GM20431 (cell line): ENCODE data around the gene REPS2.

ENCODE experiments used
- in situ Hi-C: fragments of 300-500 bp; cut with MseI, MboI; formaldehyde crosslinking; loops from one replicate; pipeline ENCODE4 v1.15.0; 2020; ENCODE audit warnings: low sequenced_read_pairs; ENCODE audit not compliant: unreplicated experiment

REPS2 gene

GRCh38 chrX:17030580-17031270 lies 84.3 kb downstream of the REPS2 start:
- in situ Hi-C loops: no loop called here

DNA sequence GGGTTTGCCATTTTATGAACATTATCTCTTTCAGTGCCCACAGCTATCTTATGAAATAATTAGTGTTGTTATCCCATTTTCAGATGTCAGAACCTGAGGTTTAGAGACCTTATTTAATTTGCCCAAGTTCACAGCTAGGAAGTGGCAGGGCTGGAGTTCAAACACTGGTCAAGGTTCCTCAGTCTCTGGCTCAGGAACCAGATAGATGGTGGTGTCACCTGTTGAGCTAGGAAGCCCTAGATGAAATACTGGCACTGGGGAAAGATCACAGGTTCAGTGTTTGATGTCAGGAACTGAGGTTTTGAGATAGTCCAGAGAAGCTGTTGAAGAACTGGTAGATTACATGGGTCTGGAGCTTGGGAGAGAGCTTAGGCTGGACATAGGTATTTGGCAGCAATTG lies 85.4 kb downstream of the REPS2 start:
- in situ Hi-C loops: no loop called here

GRCh38 chrX:17032351-17032750 lies 85.9 kb downstream of the REPS2 start:
- in situ Hi-C loops: no loop called here

- in situ Hi-C loops: no loop called here
These were observed 86.8 kb downstream of the REPS2 start for GRCh38 chrX:17033225-17033624.

DNA sequence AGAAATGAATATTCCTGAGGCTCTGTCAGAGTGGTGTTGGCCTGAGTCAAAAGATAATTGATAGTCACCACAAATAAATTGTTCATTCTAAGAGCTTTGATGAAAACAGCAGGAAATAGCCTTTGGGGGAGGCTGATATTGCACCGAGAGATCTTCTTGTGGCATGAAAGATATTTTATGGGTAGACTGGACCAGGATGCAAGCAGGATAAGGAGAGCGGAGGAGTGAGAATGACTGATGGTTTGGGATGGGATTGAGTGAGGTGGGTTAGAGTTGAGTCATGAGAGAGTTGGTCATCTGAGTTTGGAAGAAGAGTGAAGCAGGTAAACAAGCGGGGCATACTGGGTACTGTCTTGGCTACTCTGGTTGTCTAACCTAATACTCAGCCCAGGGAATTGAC lies 88.7 kb downstream of the REPS2 start:
- in situ Hi-C loops: no loop called here

- in situ Hi-C loops: no loop called here
These were observed 89.9 kb downstream of the REPS2 start for GRCh38 chrX:17036171-17036961.

DNA sequence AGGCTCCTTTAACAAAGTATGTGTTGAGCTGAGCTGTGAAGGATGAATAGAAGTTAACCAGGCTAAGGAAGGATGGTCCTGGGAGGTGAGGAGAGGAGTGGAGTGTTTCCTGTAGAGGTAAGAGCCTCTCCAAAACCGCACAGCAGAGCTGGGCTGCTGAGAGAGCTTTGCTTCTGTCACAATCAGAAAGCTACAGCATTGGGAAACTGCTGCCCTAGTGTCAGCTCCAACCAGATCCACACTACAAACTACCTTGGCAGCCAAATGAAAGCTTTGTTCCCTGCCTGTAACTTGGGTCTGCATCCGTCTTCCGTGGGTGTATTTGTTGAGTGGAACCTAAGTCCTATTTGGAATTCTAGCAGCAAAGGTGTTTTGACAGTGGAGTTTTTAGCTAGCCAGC lies 91.8 kb downstream of the REPS2 start:
- in situ Hi-C loops: no loop called here

DNA sequence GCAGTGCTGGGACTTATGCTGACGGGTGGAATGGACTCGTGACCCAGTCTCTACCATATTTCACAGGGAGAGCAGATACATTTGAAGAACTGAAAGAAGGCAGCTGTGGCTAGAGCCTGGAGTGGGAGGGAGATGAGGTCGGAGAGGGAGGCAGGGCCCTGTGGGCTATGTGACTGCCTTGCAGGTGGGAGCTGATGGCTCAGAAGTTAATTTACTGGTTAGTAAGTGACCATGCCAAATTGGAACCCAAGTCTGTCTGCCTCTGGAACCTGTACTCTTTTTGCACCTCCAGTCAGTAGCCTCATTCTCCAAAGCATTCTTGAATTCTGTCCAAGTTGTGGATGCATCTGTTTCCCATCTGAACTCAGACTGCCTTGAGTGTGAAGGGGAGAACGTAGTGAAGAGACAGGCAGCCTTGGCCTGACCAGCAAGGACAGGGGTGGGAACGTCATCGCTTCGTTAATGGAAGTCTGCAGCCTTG lies 92.3 kb downstream of the REPS2 start:
- in situ Hi-C loops: no loop called here

- in situ Hi-C loops: no loop called here
These were observed 93.4 kb downstream of the REPS2 start for GRCh38 chrX:17039826-17040225.

DNA sequence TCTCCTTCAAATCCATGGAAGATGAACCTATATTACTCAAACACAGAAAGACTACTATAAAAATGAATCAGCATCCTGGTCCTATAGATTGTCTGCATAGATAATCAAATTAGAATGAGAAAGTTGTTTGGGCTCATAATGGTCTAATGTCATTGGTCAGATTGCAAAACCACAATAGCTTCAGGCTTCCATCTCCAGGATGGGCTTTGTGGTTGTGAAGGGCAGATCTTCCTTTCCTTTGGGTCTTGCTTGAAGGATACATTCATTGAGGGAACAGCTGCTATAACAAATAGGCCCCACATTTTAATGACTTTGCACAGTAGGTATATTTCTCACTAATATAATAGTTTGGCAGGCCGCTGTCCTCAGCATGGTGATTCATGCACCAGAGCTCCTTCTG lies 94.3 kb downstream of the REPS2 start:
- in situ Hi-C loops: no loop called here

DNA sequence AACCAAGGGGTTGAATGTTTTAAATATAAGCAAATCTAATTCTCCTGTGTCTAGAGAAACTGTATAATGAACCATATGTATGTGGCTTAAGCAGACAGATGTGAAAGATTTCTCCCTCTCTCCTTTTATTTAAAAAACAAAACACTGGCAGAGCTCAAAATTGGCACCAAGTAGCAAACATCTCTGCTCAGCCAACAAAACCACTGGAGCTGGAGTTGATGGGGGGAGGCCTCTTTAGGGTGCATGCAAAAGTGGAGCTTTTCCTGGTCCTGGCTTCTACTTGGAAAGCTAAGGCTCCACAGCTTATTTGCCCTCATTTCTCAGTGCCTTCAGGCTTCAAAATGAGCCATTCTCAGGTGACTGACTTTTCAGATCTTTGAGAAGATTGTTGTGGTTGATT lies 95.6 kb downstream of the REPS2 start:
- in situ Hi-C loops: no loop called here

GRCh38 chrX:17046478-17047097 lies 100.1 kb downstream of the REPS2 start:
- in situ Hi-C loops: no loop called here

DNA sequence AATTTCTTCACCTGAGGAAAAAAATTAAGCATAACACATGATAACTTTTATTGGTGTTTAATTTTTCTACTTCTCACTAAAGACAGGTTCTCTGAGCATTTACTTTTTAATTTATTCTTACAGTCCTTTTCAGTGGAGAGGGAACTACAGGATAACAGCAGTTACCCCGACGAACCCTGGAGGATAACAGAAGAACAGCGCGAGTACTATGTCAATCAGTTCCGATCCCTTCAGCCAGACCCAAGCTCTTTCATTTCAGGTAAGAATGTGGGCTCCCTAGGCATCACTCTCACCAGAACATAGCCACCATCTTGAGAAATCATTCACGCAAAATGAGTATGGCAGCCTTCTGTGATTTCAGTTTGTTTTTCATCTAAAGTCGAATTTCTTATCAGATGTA lies 100.8 kb downstream of the REPS2 start:
- in situ Hi-C loops: no loop called here

GRCh38 chrX:17052210-17052609 lies 105.8 kb downstream of the REPS2 start:
- in situ Hi-C loops: no loop called here

DNA sequence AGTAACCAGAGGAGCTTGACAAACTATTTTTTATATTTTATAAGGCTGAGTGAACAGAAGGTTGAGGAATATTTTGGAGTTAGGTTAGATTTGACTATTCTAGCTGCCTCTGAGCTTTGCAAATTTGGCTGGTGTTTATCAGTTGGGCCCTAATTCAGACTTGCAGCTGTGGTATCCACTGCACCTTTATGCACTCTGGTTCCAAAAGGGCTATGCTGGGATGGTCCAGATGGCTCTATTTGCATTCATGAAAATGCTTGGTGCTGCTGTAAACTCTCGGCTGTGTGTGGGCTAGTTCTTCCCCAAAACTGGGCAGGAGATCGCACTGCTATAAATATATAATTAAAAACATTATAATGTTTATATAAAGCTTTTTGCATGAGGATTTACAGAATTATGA lies 106.3 kb downstream of the REPS2 start:
- in situ Hi-C loops: no loop called here

- in situ Hi-C loops: no loop called here
These were observed 107.0 kb downstream of the REPS2 start for GRCh38 chrX:17053502-17053901.

DNA sequence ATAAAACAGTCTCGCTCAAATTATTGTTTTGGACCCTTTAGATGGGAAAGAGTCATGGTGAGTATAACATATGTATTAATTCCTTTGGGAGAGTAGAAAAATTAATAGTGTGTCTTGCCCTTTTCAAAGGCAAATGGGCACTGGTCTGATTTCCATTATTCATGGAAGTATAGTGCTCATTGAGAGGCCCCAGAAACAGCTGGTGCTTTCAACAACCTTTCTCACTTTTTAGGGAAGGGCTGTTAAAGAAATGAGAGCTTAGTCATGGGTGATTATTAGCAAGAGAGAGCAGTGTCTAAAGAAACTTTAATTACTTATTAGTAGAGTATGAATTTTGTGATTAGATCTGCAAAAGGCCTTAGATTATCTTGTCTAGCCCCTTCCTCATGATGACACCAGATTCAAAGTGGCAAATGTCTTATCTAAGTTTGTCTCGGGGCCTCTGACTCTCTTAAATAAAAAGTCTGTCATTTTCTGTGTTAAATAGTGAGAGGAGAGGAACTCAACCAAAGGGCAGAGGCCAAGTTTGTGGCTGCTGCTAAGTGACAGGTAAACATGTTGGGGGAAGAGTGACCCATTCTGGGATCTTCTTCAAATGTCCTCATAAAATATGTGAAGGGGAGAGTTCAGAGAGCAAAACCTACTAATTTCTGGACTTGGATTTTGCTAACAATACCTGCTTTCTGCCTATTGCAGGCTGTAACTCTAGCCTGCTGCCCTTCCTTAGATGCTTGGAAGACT lies 110.6 kb downstream of the REPS2 start:
- in situ Hi-C loops: no loop called here

- in situ Hi-C loops: no loop called here
These were observed 115.6 kb downstream of the REPS2 start for GRCh38 chrX:17062065-17062464.

GRCh38 chrX:17065100-17065499 lies 118.6 kb downstream of the REPS2 start:
- in situ Hi-C loops: no loop called here

DNA sequence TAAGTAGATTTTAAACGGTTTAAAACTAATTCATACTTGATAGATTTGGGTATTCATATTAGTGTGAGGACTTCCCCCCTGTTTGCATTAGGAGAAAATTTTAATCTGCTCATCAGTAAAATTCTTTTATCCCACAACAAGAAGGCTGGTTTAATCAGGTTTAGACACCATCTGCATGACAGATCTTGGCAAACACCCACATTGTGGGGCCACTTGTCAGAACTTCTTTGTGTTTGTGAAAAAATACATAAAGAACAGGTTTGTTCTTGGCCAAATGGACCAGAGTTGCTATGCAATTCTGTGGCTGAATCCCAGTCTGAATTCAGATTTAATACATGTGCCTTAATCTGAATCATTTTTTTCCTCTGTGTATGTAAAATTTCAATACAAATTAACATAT lies 121.1 kb downstream of the REPS2 start:
- in situ Hi-C loops: no loop called here

- in situ Hi-C loops: no loop called here
These were observed 125.8 kb downstream of the REPS2 start for GRCh38 chrX:17072301-17072700.
